Measurements from ENCODE around the gene ITGA2. TPM values are rescaled to one million over a fixed set of nuclear protein-coding genes. Genes with fewer than 3 reads are reported as not detected.

ITGA2 gene
- total RNA-seq, 4 donors from 2014 or later = 12.0 to 28.5 (median 21.6) TPM

GRCh38 chr5:53031695-53032096, 42.5 kb downstream of the ITGA2 start:
- intact Hi-C loops (cut with DNase I) = no loop called here
- 27 to 54% methylated on average over 4 of the region's 4 CpGs for WGBS, 2 donors
- DNase-seq = no peak

DNA sequence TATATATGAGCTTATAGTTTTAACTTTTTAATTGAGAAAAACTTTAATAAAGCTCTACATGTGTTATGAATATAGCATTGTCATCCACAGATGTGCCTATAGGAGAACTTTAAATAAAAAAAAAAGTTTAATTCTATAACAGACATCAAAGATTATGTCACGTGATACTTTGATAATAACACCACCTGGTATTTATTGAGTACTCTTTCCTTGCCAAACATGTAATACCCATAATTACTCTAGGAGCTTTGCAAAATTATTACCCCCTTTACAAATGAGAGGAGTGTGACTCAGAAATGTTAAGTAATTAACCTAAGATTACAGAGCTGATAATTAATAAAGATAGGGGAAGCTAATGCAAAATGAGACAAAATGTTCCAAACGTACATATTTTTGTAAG, 43.0 kb downstream of the ITGA2 start:
- Histone ChIP-seq H3K27me3 (no peaks in the 10 kb centered on the region), H3K4me1 (peaks cover 5 to 91% (median 39%) of the 10 kb centered on the region in 3 donors), H3K36me3 (no peaks in the 10 kb centered on the region), H3K27ac (peak overlapping the region in 3 of 4 donors; percentile 69 to 80 (median 80)), H3K9me3 (no peaks in the 10 kb centered on the region), H3K4me3 (no peak overlapping the region)
- no peak for DNase-seq
- intact Hi-C loops (cut with DNase I) = no loop called here
- TF ChIP-seq POLR2A (IDR thresholded peaks at IDR 0.05) (no peak), CTCF (IDR thresholded peaks at IDR 0.05) (no peak)
- 45 to 50% methylated on average over 2 of the region's 2 CpGs for WGBS, 2 donors

More at GRCh38 chr5:53031695-53032096, 42.5 kb downstream of the ITGA2 start:
- Histone ChIP-seq H3K4me1 (peaks cover 6 to 91% (median 38%) of the 10 kb centered on the region in 3 donors), H3K4me3 (no peak overlapping the region), H3K27ac (peak overlapping the region; percentile 62 to 80 (median 74)), H3K36me3 (no peaks in the 10 kb centered on the region), H3K27me3 (no peaks in the 10 kb centered on the region), H3K9me3 (no peaks in the 10 kb centered on the region)
- TF ChIP-seq CTCF (IDR thresholded peaks at IDR 0.05) (no peak), POLR2A (IDR thresholded peaks at IDR 0.05) (no peak)

DNA sequence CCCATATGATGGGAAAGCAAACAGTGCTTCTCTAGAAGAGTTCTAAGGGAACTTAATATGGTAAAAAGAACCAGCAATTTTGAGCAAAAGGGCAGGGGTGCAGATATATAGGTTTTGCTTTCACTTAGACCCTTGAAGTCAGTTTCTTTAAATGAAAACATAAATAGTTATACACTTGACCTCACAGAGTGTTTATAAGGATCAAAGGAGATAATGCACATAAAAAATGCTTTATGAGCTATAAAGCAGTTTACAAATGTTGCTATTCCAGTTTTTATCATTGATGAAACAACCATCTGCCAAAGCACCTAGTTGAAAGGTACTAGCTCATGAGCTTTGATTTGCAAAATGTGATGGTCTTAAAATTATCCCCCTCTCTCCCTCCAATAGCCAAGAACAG, 45.7 kb downstream of the ITGA2 start:
- H3K4me3 ChIP-seq = no peak overlapping the region
- no peaks in the 10 kb centered on the region for H3K9me3 ChIP-seq
- DNase-seq = no peak
- intact Hi-C loops (cut with DNase I) = no loop called here
- no peak for TF ChIP-seq POLR2A (IDR thresholded peaks at IDR 0.05)
- TF ChIP-seq CTCF (IDR thresholded peaks at IDR 0.05) = no peak
- H3K27me3 ChIP-seq = no peaks in the 10 kb centered on the region
- peaks cover 5 to 91% (median 38%) of the 10 kb centered on the region in 3 donors for H3K4me1 ChIP-seq
- peak overlapping the region in 1 of 4 donors; percentile 28 for H3K27ac ChIP-seq
- no peaks in the 10 kb centered on the region for H3K36me3 ChIP-seq

DNA sequence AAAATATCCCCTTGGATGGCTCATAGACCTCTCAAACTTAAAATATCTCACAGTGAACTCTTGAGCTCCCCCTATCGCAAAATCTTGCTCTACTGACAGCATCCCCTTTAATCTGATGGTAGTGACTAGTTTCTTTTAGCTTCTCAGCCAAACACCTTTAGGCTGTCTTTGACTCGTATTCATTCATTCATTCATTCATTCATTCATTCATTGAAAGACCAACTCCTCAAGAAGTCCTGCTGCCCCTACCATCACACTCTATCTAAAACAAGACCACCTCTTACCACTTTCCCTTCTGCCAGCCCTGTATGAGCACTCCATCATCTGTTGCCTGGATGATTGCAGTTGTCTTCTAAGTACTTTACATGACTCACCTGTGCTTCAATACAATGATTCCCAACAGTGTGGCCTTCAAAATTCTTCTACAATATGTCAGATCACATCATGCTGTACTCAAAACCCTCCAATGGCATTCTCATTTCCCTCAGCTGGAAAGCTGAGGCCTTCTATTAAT, 46.8 kb downstream of the ITGA2 start:
- intact Hi-C loops (cut with DNase I) = no loop called here
- Histone ChIP-seq H3K9me3 (no peaks in the 10 kb centered on the region), H3K4me1 (peaks cover 5 to 91% (median 33%) of the 10 kb centered on the region in 3 donors), H3K27ac (peak overlapping the region; percentile 69 to 80 (median 74)), H3K4me3 (no peak overlapping the region), H3K36me3 (no peaks in the 10 kb centered on the region), H3K27me3 (no peaks in the 10 kb centered on the region)
- no peak for DNase-seq
- TF ChIP-seq POLR2A (IDR thresholded peaks at IDR 0.05) (no peak), CTCF (IDR thresholded peaks at IDR 0.05) (no peak)
- WGBS, 2 donors = 41 to 49% methylated on average over 2 of the region's 2 CpGs

DNA sequence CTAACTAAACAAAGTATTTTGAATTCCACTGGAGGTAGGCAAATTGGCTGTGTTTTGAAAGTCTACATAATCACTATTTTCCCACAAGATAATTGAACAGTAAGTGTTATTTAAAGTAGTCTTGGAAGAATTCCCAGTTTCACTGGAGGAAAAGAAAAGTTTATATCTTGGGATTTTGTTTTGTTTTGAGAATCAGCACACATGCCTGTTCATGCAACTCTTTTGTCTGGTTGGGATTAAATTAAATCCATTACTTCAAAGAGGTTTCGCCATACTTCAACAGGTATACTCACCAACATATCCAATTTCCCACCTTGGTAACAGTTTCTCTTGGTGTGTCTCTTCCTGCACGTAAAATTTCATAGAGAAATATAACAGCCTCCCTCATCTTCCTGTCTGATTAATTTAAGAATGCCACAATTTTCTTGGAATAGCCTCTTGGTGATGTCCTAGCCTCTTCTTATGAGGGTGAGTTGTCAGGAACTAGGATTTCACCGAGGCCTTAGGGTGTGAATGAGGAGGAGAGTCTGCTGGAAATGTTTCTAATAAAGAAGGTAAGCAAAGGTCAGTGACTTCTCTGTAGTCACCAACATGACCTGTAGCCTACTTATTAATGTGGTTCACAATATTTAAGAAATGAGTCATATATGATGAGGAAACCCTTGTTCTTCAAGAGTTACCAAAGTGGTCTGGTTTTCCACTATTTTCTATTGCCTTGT, 48.1 kb downstream of the ITGA2 start:
- H3K27me3 ChIP-seq = no peaks in the 10 kb centered on the region
- intact Hi-C loops (cut with DNase I) = no loop called here
- H3K4me3 ChIP-seq = no peak overlapping the region
- no peaks in the 10 kb centered on the region for H3K9me3 ChIP-seq
- peaks cover 5 to 78% (median 21%) of the 10 kb centered on the region in 3 donors for H3K4me1 ChIP-seq
- 31 to 45% methylated on average over 3 of the region's 3 CpGs for WGBS, 2 donors
- H3K36me3 ChIP-seq = peaks cover 0 to 1% (median 0%) of the 10 kb centered on the region in 3 donors
- DNase-seq = no peak
- H3K27ac ChIP-seq = peak overlapping the region; percentile 69 to 80 (median 74)
- TF ChIP-seq POLR2A (IDR thresholded peaks at IDR 0.05) (no peak), CTCF (IDR thresholded peaks at IDR 0.05) (no peak)
